HL-60 (cell line): ENCODE data around the gene ATG10.
A peak's percentile ranks its signal among the peaks of the same experiment; 100 is the strongest.

Source experiments
- DNase-seq, 2 experiments: peaks; one replicate each; pipeline ENCODE4 v3.0.0-alpha.2; 2010 to 2020; ENCODE audit warnings: low read depth in 1 of 2, low spot score in 1 of 2
- H3K27ac ChIP-seq: fragments of 250-450 bp; sonication (Bioruptor Pico); replicated peaks from 2 replicates; pipeline ENCODE4 v1.5.1; 2020; ENCODE audit warnings: mild to moderate bottlenecking, moderate library complexity
- H3K27me3 ChIP-seq: fragments of 250-450 bp; sonication (Bioruptor Pico); 2 replicates; pipeline ENCODE4 v1.5.1; 2021; ENCODE audit warnings: mild to moderate bottlenecking, moderate library complexity; ENCODE audit not compliant: insufficient read depth, poor library complexity, severe bottlenecking
- H3K4me3 ChIP-seq: replicated peaks from 2 replicates; pipeline ENCODE4 v1.5.1; 2011; ENCODE audit warnings: mild to moderate bottlenecking, control low read depth, low read length; ENCODE audit not compliant: insufficient read depth
- GABPA ChIP-seq: IDR thresholded peaks from 2 replicates; pipeline ENCODE4 v1.6.1; 2012; ENCODE audit warnings: low read depth
- POLR2AphosphoS5 ChIP-seq: IDR thresholded peaks from 2 replicates; pipeline ENCODE4 v1.6.1; 2012; ENCODE audit warnings: low read depth
- SPI1 ChIP-seq: IDR thresholded peaks from 2 replicates; pipeline ENCODE4 v1.6.1; 2012; ENCODE audit warnings: low read depth, mild to moderate bottlenecking, borderline replicate concordance
- TF ChIP-seq, protein P1 (sequence below): IDR thresholded peaks from 2 replicates; pipeline ENCODE4 v1.6.1; 2012; ENCODE audit warnings: low read depth; ENCODE audit not compliant: insufficient replicate concordance
- TF ChIP-seq, protein P2 (sequence below): IDR thresholded peaks from one replicate; pipeline ENCODE4 v1.5.1; 2011; ENCODE audit warnings: low read length, control low read depth, inconsistent platforms; ENCODE audit not compliant: insufficient read depth

ATG10 gene

GRCh38 chr5:82275216-82275664 lies 303.4 kb downstream of the ATG10 start:
- no peak for TF ChIP-seq GABPA
- TF ChIP-seq, protein P1, sequence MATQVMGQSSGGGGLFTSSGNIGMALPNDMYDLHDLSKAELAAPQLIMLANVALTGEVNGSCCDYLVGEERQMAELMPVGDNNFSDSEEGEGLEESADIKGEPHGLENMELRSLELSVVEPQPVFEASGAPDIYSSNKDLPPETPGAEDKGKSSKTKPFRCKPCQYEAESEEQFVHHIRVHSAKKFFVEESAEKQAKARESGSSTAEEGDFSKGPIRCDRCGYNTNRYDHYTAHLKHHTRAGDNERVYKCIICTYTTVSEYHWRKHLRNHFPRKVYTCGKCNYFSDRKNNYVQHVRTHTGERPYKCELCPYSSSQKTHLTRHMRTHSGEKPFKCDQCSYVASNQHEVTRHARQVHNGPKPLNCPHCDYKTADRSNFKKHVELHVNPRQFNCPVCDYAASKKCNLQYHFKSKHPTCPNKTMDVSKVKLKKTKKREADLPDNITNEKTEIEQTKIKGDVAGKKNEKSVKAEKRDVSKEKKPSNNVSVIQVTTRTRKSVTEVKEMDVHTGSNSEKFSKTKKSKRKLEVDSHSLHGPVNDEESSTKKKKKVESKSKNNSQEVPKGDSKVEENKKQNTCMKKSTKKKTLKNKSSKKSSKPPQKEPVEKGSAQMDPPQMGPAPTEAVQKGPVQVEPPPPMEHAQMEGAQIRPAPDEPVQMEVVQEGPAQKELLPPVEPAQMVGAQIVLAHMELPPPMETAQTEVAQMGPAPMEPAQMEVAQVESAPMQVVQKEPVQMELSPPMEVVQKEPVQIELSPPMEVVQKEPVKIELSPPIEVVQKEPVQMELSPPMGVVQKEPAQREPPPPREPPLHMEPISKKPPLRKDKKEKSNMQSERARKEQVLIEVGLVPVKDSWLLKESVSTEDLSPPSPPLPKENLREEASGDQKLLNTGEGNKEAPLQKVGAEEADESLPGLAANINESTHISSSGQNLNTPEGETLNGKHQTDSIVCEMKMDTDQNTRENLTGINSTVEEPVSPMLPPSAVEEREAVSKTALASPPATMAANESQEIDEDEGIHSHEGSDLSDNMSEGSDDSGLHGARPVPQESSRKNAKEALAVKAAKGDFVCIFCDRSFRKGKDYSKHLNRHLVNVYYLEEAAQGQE = no peak
- no peak for TF ChIP-seq SPI1
- TF ChIP-seq, protein P2, sequence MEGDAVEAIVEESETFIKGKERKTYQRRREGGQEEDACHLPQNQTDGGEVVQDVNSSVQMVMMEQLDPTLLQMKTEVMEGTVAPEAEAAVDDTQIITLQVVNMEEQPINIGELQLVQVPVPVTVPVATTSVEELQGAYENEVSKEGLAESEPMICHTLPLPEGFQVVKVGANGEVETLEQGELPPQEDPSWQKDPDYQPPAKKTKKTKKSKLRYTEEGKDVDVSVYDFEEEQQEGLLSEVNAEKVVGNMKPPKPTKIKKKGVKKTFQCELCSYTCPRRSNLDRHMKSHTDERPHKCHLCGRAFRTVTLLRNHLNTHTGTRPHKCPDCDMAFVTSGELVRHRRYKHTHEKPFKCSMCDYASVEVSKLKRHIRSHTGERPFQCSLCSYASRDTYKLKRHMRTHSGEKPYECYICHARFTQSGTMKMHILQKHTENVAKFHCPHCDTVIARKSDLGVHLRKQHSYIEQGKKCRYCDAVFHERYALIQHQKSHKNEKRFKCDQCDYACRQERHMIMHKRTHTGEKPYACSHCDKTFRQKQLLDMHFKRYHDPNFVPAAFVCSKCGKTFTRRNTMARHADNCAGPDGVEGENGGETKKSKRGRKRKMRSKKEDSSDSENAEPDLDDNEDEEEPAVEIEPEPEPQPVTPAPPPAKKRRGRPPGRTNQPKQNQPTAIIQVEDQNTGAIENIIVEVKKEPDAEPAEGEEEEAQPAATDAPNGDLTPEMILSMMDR = no peak
- no peak; the same call in 1 of the 2 replicates for TF ChIP-seq POLR2AphosphoS5
- Histone ChIP-seq H3K4me3 (no peak overlapping the region), H3K27ac (no peak overlapping the region), H3K27me3 (no peaks in the 10 kb centered on the region)
- no peak for DNase-seq

GRCh38 chr5:82276800-82277612 lies 305.2 kb downstream of the ATG10 start:
- no peak for TF ChIP-seq GABPA
- TF ChIP-seq, protein P1 = no peak
- TF ChIP-seq POLR2AphosphoS5 = no peak
- no peak for TF ChIP-seq SPI1
- TF ChIP-seq, protein P2 = no peak
- Histone ChIP-seq H3K27ac (peak overlapping the region; percentile 96), H3K27me3 (no peaks in the 10 kb centered on the region), H3K4me3 (peak overlapping the region; percentile 57)
- DNase-seq = no peak

- H3K27me3 ChIP-seq = no peaks in the 10 kb centered on the region
- TF ChIP-seq GABPA (no peak), SPI1 (no peak), POLR2AphosphoS5 (no peak)
- TF ChIP-seq, protein P1 = no peak
- TF ChIP-seq, protein P2 = no peak
- H3K4me3 ChIP-seq = peak overlapping the region; percentile 57
- no peak for DNase-seq
- peak overlapping the region; percentile 96 for H3K27ac ChIP-seq
Observed at GRCh38 chr5:82277613-82277986, 305.8 kb downstream of the ATG10 start.
